ENCODE data around the gene CDC42EP2. TPM values are rescaled to one million over a fixed set of nuclear protein-coding genes. Genes with fewer than 3 reads are reported as not detected.

Gene CDC42EP2
- total RNA-seq, 1 donor from 2014 or later = 37.7 TPM

- H3K27ac Mint-ChIP-seq (ENCODE audit: unreplicated experiment) = no peak overlapping the region
- H3K36me3 Mint-ChIP-seq (ENCODE audit: low read depth, unreplicated experiment) = peaks cover 31% of the 10 kb centered on the region
- TF ChIP-seq, protein P1, sequence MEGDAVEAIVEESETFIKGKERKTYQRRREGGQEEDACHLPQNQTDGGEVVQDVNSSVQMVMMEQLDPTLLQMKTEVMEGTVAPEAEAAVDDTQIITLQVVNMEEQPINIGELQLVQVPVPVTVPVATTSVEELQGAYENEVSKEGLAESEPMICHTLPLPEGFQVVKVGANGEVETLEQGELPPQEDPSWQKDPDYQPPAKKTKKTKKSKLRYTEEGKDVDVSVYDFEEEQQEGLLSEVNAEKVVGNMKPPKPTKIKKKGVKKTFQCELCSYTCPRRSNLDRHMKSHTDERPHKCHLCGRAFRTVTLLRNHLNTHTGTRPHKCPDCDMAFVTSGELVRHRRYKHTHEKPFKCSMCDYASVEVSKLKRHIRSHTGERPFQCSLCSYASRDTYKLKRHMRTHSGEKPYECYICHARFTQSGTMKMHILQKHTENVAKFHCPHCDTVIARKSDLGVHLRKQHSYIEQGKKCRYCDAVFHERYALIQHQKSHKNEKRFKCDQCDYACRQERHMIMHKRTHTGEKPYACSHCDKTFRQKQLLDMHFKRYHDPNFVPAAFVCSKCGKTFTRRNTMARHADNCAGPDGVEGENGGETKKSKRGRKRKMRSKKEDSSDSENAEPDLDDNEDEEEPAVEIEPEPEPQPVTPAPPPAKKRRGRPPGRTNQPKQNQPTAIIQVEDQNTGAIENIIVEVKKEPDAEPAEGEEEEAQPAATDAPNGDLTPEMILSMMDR (IDR thresholded peaks at IDR 0.05; ENCODE audit: unreplicated experiment) = no peak
- no peaks in the 10 kb centered on the region for H3K9me3 Mint-ChIP-seq (ENCODE audit: unreplicated experiment)
- peaks cover 21% of the 10 kb centered on the region for H3K4me1 Mint-ChIP-seq (ENCODE audit: unreplicated experiment)
- no peaks in the 10 kb centered on the region for H3K27me3 Mint-ChIP-seq (ENCODE audit: unreplicated experiment)
- no peak overlapping the region for H3K4me3 Mint-ChIP-seq (ENCODE audit: unreplicated experiment)
- DNase-seq (ENCODE audit: low spot score) = no peak
These were observed 28.0 kb upstream of the CDC42EP2 start for GRCh38 chr11:65286686-65287085.

GRCh38 chr11:65287601-65288000 lies 27.1 kb upstream of the CDC42EP2 start:
- DNase-seq (ENCODE audit: low spot score) = no peak
- TF ChIP-seq, protein P1 (IDR thresholded peaks at IDR 0.05; ENCODE audit: unreplicated experiment) = no peak
- no peaks in the 10 kb centered on the region for H3K9me3 Mint-ChIP-seq (ENCODE audit: unreplicated experiment)
- H3K27me3 Mint-ChIP-seq (ENCODE audit: unreplicated experiment) = no peaks in the 10 kb centered on the region
- H3K36me3 Mint-ChIP-seq (ENCODE audit: low read depth, unreplicated experiment) = peaks cover 27% of the 10 kb centered on the region
- H3K4me3 Mint-ChIP-seq (ENCODE audit: unreplicated experiment) = peak overlapping the region; percentile 39
- H3K27ac Mint-ChIP-seq (ENCODE audit: unreplicated experiment) = no peak overlapping the region
- H3K4me1 Mint-ChIP-seq (ENCODE audit: unreplicated experiment) = peaks cover 24% of the 10 kb centered on the region

DNA sequence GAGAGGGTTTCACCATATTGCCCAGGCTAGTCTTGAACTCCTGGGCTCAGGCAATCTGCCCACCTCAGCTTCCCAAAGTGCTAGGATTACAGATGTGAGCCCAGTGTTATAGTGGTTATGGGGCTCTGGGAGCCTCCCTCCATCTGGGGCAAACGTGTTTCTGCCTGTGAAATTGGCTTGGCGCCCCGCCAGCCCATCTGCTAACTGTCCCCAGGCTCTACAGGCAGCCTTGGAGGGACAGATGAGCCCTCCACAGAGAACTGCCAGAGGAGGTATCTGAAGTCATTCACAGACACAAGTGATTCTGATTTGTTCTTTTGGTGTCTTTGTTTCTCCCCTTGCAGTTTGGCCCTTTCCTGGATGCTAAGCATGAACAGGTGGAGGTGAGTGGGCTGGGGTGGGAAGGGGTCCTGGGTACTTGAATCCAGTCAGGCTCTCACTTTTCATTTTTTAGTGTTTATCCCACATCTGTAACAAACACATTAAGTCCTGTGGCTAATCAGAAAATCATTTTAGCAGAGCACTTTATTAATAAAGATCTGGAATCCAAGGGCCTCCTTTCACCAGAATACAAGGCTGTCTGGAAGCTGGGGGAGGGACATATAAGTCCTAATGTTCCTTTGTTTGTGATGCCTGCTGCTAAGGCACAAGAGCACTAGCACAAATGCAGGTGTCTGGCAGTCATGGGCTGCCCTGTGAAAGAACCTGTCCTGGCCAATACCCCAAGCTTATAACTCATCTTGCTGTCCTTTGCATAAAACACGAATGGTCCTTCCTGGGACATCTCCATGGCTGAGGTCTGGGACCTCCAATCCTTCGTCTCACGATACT lies 25.7 kb upstream of the CDC42EP2 start:
- Mint-ChIP-seq H3K27me3 (ENCODE audit: unreplicated experiment) (peaks cover 2% of the 10 kb centered on the region), H3K4me3 (ENCODE audit: unreplicated experiment) (no peak overlapping the region), H3K27ac (ENCODE audit: unreplicated experiment) (peak overlapping the region; percentile 18), H3K36me3 (ENCODE audit: low read depth, unreplicated experiment) (peaks cover 36% of the 10 kb centered on the region), H3K4me1 (ENCODE audit: unreplicated experiment) (peaks cover 24% of the 10 kb centered on the region), H3K9me3 (ENCODE audit: unreplicated experiment) (no peaks in the 10 kb centered on the region)
- no peak for DNase-seq (ENCODE audit: low spot score)
- TF ChIP-seq, protein P1 (IDR thresholded peaks at IDR 0.05; ENCODE audit: unreplicated experiment) = no peak

DNA sequence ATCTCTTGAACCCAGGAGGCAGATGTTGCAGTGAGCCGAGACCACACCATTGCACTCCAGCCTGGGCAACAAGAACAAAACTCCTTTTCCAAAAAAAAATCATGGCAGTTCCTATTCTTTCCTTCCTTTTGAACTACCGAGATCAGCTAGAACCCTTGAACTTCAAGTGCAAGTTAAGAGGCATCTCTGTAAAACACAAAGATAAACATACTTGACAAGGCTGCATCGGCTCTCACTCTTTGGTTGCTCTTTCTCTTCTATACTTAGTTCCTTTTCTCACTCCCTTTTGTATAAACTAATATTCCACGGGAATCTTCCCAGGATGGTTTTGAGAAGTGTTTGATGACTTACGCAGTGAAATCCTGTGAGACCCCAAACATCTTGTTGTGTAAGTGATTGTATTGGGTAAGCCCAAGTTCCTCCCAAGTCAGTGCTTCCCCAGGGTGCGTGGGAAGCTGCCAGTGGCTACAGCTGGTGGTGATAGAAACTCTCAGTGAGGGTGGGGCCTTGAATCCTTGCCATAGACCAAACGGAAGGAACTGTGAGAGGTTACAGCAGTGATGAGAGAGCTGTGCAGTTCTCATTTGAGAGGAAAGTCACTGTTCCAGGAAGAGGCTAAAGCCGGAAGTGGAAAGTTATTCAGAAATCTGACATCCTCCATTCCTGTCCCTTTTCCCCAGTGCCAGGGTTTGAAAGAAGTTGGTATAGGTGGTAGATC lies 24.1 kb upstream of the CDC42EP2 start:
- H3K27ac Mint-ChIP-seq (ENCODE audit: unreplicated experiment) = no peak overlapping the region
- peak overlapping the region; percentile 35 for H3K4me3 Mint-ChIP-seq (ENCODE audit: unreplicated experiment)
- peaks cover 53% of the 10 kb centered on the region for H3K36me3 Mint-ChIP-seq (ENCODE audit: low read depth, unreplicated experiment)
- DNase-seq (ENCODE audit: low spot score) = no peak
- no peaks in the 10 kb centered on the region for H3K9me3 Mint-ChIP-seq (ENCODE audit: unreplicated experiment)
- H3K27me3 Mint-ChIP-seq (ENCODE audit: unreplicated experiment) = peaks cover 2% of the 10 kb centered on the region
- TF ChIP-seq, protein P1 (IDR thresholded peaks at IDR 0.05; ENCODE audit: unreplicated experiment) = no peak
- H3K4me1 Mint-ChIP-seq (ENCODE audit: unreplicated experiment) = peaks cover 24% of the 10 kb centered on the region

GRCh38 chr11:65291613-65292012 lies 23.1 kb upstream of the CDC42EP2 start:
- Mint-ChIP-seq H3K27me3 (ENCODE audit: unreplicated experiment) (peaks cover 2% of the 10 kb centered on the region), H3K36me3 (ENCODE audit: low read depth, unreplicated experiment) (peaks cover 56% of the 10 kb centered on the region), H3K4me3 (ENCODE audit: unreplicated experiment) (peak overlapping the region; percentile 37), H3K9me3 (ENCODE audit: unreplicated experiment) (no peaks in the 10 kb centered on the region), H3K27ac (ENCODE audit: unreplicated experiment) (no peak overlapping the region), H3K4me1 (ENCODE audit: unreplicated experiment) (peaks cover 24% of the 10 kb centered on the region)
- no peak for DNase-seq (ENCODE audit: low spot score)
- TF ChIP-seq, protein P1 (IDR thresholded peaks at IDR 0.05; ENCODE audit: unreplicated experiment) = no peak
